ENCODE data around the gene SPATC1L.
A peak's percentile ranks its signal among the peaks of the same experiment; 100 is the strongest.
"Not testable (repeated sequence)": the region's sequence is repeated elsewhere in the genome, so short reads cannot be mapped to it uniquely, and the experiment has no call there.

The SPATC1L gene

DNA sequence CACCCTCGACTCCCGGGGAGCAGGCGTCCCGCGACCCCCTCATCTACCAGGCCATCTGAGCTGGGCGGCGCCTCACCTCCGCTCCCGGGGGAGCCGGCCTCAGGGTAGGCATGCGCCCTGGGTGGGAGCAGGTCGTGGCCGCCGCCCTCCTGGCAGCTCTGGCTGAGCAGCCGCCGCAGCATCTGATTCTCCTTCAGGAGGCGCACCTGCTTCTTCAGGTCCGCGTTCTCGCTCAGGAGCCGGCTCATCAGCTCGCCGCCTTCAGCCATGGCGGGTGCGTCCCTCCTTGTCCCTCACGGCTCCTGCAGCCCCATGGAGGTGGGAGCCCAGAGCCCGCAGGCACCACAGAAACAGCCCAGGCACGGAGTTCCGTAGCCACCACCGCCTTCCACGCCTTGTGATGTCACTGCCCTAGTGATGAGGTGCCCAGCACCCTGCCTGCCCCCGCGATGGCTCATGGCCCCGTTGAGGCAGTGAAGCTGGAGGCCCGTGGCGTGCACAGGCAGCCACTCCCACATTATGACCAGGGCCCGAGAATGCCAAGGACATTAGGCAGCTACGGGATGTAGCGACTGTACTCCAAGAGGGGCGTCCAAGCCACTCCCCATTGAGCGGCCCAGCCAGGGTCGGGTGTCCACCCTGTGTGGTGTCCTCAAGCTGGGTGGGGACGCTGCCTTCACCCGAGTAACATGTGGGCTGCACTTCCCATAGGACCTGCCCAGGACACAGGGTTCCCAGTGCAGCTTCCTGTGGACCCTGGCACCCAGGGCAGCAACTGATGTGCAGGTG is 1.5 kb downstream of the SPATC1L start:
- DNase-seq, result no peak

GRCh38 chr21:46181953-46182547 is 2.2 kb downstream of the SPATC1L start:
- no peak for DNase-seq

DNA sequence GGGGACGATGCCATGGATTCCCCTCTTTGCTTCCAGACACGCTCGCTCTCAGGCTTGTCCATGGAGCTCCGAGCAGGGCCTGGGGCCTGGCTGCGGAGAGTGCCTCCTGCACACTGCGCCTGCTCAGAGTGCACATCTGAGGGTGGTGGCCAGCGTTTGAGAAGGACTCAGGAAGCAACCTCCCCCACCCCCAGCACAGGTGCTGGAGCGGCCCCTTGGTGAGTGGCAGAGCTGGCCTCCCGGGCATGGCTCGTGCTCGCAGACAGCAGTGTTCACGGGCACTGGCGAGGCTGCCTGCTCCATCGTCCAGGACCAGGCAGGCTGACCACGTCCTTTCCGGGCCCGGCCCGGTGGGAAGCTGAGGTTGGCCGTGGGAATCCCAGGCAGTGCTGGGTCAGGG is 2.8 kb downstream of the SPATC1L start:
- DNase-seq, result no peak

- no peak for DNase-seq
Measured at GRCh38 chr21:46180778-46181391, 3.4 kb downstream of the SPATC1L start.

DNA sequence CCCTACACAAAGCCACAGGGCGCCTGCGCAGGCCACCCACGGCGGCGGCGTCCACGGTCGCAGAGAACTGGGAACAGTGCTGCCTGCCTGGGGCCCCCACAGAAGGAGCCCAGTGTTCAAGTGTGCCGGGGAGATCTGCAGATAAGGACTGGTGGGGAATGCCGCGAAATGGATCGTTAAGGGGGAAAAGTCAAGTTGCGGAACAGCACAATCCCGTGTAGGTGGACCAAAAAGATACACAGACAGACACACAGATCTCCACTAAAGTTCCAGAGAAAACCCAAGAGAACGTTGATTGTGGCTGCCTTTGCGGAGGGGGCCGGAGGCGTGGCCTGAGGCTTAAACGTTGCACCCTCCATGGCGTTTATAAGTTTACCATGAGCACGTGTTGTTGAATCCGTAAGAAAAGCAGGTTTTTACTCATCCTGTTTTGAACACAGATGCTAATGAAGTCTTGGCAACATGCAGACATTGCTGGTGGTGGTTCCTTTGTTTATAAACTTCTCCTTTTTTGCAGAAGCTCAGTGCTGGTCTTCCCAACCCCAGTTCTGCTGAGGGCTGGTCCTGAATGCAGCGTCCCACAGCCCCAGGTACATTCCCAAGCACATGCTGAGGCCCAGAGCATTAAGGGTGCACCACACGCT is 4.1 kb downstream of the SPATC1L start:
- peak; percentile 45 for DNase-seq

DNA sequence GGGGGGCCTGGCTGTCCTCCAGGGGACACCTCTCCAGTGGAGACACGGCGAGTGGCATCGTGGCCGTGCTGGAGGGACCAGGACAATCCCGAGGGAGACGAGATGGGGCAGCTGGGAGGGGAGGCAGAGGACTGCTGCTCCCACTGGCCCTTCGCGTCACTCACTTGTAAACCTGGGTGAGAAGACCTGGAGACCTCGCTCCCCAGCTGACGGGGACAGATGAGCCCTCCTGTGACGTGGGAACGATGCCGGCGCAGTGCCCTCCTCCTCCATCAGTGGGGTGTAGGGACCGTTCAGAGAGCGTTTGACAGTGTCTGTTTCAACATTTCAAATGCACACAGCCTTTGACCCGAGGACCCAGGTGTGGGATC is 4.6 kb downstream of the SPATC1L start:
- DNase-seq, result no peak

DNA sequence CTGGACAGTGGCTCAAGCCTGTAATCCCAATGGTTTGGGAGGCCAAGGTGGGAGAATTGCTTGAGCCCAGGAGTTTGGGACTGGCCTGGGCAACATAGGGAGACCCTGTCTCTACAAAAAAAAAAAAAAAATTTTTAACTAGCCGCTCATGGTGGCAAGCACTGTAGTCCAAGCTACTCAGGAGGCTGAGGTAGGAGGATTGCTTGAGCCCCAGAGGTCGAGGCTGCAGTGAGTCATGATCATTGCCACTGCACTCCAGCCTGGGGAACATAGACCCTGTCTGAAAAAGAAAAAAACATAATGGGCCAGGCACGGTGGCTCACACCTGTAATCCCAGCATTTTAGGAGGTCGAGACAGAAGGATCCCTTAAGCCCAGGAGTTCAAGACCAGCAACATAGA is 5.3 kb downstream of the SPATC1L start:
- no peak for DNase-seq

DNA sequence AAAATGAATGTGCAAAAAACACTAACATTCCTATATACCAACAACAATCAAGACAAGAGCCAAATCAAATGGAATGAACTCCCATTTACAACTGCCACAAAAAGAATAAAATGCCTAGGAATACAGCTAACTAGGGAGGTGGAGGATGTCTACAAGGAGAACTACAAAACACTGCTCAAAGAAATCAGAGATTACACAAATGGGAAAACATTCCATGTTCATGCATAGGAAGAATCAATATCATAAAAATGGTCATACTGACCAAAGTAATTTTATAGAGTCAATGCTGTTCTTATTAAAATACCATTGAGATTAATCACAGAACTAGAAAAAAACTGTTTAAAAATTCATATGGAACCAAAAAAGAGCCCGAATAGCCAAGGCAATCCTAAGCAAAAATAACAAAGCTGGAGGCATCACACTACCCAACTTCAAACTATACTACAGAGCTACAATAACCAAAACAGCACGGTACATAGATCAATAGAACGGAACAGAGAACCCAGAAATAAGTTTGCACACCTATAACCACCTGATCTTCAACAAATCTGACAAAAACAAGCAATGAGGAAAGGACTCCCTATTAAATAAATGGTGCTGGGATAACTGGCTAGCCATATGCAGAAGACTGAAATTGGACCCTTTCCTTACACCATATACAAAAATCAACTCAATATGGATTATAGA is 7.7 kb downstream of the SPATC1L start:
- not testable (repeated sequence) for DNase-seq

DNA sequence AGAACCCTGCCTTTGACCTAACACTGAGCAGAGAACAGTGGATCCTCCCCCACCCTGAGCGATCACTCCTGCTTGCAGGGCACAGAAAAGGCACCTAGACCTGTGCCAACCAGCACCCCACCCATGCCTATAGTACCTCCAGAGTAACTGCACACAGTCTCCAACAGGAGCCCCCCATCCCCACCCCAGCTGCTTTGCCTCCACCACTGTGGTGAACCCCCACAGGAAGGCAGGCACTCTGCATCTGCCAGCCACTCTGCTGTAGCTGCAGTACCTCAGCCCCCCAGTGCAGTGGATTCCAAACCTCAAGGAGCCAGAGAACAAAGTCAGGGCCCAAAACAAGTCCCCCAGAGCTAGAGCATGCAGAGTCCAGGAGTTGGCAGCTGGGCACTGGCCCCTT is 10.7 kb downstream of the SPATC1L start:
- DNase-seq, result no peak

DNA sequence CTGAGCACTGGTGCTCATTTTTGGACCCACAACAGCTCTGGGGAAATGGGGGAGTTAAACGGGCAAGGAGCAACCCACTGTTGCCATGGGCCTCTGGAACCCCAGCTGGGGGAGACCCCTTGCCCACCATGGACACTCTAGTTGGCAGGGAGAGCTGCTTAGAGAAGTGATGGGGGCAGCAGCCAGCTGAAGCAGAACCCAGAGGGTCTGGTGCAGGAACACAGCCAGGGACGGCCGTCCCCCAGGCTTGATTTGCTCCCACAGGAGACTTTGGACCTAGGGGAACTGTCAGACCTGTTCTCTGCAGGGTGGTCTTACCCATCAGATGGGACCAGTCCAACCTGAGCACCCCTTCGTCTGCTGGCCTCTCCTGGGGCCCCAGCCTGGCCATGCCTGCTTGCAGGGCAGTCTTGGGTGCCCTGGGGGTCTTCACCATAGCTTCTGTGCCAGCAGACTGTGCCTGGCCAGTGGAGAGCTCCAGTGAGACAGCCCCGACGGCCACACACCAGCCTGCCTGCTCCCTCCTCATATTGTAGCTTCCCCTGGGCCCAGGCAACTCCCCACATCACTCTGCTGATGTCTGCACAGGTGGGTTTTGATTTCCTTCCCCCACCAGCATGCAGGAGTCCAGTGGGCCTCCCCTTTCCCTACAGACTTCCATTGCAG is 11.3 kb downstream of the SPATC1L start:
- DNase-seq, result no peak

DNA sequence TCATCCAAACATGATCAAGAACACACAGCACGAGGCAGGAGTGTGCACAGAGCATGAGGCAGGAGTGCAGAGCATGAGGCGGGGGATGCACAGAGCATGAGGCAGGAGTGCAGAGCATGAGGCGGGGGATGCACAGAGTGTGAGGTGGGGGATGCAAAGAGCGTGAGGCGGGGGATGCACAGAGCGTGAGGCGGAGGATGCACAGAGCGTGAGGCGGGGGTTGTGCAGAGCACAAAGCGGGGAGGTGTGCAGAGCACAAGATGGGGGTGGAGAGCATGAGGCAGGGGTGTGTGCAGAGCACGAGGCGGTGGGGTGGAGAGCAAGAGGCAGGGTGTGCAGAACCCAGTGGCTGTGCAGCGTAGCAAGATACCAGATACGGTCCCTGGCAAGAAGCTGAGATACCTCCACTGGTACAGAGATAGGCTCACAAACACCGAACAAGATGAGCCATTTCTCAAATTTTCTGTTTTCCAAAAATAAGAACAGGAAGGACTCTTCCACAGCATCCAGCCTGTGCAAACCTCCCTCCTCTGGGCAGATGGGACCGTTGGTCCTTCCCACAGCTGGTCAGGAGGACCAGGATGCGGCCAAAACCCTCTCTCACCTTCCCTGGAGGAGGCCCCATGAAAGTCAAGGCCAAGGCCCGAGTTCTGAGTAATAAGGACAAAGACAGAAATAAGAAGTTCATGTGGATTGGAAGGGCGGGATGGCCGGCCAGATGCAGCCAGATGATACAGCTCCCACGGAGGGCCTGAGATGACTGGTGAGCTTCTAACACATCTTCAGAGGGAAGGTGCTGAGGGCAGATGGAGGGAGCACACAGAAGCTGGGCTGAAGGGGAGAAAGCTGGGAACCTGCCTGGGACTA is 12.0 kb downstream of the SPATC1L start:
- DNase-seq, result no peak

- DNase-seq, result no peak
Measured at GRCh38 chr21:46171585-46171984, 12.7 kb downstream of the SPATC1L start.

GRCh38 chr21:46170436-46171193 is 13.6 kb downstream of the SPATC1L start:
- DNase-seq, result not testable (repeated sequence)

- DNase-seq, result no peak
Measured at GRCh38 chr21:46168659-46169386, 15.4 kb downstream of the SPATC1L start.

- DNase-seq, result no peak
Measured at GRCh38 chr21:46168238-46168637, 16.0 kb downstream of the SPATC1L start.

DNA sequence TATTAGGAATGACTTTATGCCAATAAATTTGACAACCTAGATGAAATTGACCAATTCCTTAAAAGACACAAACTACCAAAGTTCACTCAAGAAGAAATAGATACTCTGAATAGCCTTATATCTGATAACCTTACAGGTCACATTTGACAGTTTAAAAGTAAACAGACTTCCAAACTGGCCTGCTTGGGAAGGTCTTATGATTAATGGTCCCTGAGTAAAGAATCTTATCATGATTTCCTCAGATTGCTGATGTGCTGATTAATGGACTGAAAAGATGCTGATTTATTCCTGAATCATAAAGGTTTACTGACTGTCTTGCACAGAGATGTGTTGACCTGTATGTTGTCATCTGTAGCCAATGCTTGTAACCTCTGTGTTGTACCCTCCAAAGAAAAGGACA is 19.2 kb downstream of the SPATC1L start:
- DNase-seq, result no peak

GRCh38 chr21:46163380-46163779 is 20.9 kb downstream of the SPATC1L start:
- DNase-seq, result no peak

- DNase-seq, result no peak
Measured at GRCh38 chr21:46161633-46162592, 22.3 kb downstream of the SPATC1L start.
